ENCODE data around the gene VILL.
"Not testable (repeated sequence)": the region's sequence is repeated elsewhere in the genome, so short reads cannot be mapped to it uniquely, and the experiment has no call there.

The VILL gene

DNA sequence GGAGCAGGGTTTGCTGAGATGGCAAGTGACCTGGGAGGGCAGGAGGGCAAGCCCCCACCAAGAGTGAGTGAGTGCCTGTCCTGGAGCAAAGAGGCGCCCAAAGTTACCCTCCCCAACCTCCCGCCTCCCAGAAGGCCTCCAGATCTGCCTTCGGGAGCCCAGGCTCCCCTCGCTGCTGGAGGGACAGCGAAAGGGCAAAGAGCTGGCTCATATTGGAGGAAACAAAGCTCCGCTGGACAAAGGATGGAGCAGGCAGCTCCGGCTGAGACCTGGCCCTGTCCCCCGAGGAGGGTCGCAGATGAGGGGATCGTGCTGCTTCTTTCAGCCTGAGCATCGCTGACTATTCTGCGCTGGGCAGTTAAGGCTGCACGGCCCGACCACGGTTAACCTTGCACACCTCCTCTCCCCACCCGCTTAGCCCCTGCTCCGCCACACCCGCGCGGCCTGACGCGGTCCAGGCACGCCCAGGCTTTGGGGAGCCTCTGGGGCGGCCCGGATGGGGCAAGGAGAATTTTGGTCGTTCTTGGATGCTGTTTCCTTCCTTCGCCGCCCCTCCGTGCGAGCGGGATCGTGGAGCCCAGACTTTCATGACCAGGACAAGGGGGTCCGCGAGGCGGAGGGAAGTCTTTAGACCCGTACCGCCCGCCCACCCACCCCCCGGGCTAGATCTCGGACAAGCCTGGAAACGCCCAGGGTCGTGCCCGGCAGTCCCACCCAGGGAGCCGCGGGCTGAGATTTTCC, 38.2 kb downstream of the VILL start:
- DNase-seq, result peak in 3 of 10 donors; percentile 61 to 75 (median 68)
- intact Hi-C loops (cut with DNase I), result no loop called here

- peak in 6 of 10 donors; percentile 47 to 88 (median 72) for DNase-seq
- intact Hi-C loops (cut with DNase I), result no loop called here
Observed at GRCh38 chr3:38029400-38030125, 39.0 kb downstream of the VILL start, which contains the start of gene PLCD1. Gene PLCD1, minus strand, starts transcription at chr3:38029642. Its CDS starts 103 bp downstream, at chr3:38029539.

- intact Hi-C loops (cut with DNase I), result no loop called here
- peak in 3 of 10 donors; percentile 33 to 43 (median 38) for DNase-seq
Observed at GRCh38 chr3:38030126-38031021, 39.8 kb downstream of the VILL start.

- DNase-seq, result peak in 2 of 10 donors; percentile 72 to 85
- intact Hi-C loops (cut with DNase I), result no loop called here
Observed at GRCh38 chr3:38031022-38031994, 40.7 kb downstream of the VILL start.

DNA sequence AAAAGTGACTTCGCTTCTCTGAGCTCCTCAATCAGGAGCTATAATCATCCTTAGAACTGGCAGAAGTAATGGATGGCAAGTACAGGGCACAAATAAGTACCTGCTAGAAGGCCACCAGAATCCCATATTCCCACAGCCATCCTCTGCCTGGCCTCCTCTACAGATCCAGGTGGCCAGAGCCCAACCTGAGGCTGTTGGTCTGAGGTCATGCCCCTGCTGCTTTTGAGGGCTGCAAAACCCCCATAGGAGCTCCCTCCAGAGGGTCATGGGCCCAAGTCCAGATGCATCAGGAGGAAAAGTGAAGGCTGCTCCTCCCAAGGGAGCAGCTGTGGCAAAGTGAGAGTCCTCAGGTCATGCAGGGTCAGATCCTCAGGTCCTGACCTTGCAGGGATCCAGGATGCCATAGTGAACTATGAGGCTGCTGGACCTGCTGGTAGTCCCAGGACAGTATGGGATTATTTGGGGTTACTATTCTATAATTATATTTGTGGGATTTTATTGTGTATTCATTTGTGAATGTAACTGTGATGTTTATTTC, 41.8 kb downstream of the VILL start:
- intact Hi-C loops (cut with DNase I), result no loop called here
- peak in 2 of 10 donors; percentile 7 to 46 for DNase-seq

DNA sequence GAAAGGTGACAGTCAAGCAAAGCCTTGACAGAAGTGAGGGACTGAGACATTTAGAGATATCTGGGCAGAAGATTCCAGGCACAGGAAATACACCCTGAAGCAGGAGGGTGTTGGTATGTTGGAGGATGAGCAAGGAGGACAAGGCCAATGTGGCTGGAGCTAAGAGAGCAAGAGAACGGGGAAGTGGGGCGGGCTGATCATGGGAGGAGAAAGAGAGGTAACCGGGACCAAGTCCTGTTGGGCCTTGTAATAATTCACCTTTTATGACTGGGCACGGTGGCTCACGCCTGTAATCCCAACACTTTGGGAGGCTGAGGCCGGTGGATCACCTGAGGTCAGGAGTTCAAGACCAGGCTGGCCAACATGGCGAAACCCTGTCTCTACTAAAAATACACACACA, 43.0 kb downstream of the VILL start:
- intact Hi-C loops (cut with DNase I), result not testable (repeated sequence)
- DNase-seq, result peak in 2 of 10 donors; percentile 11 to 24

GRCh38 chr3:38034335-38034734, 43.7 kb downstream of the VILL start:
- DNase-seq, result peak in 1 of 10 donors; percentile 36
- intact Hi-C loops (cut with DNase I), result not testable (repeated sequence)

DNA sequence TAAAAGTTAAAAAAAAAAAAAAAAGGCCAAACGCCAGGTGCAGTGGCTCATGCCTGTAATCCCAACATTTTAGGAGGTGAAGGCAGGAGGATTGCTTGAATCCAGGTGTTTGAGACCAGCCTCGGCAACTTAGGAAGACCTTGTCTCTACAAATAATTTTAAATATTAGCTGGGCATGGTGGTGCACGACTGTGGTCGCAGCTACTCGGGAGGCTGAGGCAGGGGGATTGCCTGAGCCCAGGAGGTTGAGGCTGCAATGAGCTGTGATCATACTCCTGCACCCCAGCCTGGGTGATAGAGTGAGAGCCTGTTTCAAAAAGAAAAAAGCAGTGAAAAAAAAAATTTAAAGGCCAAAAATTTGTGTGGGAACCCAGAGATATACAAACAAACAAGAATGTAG, 45.7 kb downstream of the VILL start:
- intact Hi-C loops (cut with DNase I), result no loop called here
- peak in 1 of 10 donors; percentile 41 for DNase-seq

GRCh38 chr3:38036906-38037305, 46.3 kb downstream of the VILL start:
- intact Hi-C loops (cut with DNase I), result no loop called here
- DNase-seq, result peak in 2 of 10 donors; percentile 33 to 54

- intact Hi-C loops (cut with DNase I), result no loop called here
- peak in 1 of 10 donors; percentile 1 for DNase-seq
Observed at GRCh38 chr3:38038447-38038911, 47.9 kb downstream of the VILL start.

GRCh38 chr3:38039101-38039898, 48.7 kb downstream of the VILL start, which contains the start of gene DLEC1:
Gene DLEC1, plus strand, starts transcription at chr3:38039208. Its CDS starts 18 bp downstream, at chr3:38039226.
- intact Hi-C loops (cut with DNase I), result no loop called here
- DNase-seq, result peak in 4 of 10 donors; percentile 2 to 90 (median 32)

DNA sequence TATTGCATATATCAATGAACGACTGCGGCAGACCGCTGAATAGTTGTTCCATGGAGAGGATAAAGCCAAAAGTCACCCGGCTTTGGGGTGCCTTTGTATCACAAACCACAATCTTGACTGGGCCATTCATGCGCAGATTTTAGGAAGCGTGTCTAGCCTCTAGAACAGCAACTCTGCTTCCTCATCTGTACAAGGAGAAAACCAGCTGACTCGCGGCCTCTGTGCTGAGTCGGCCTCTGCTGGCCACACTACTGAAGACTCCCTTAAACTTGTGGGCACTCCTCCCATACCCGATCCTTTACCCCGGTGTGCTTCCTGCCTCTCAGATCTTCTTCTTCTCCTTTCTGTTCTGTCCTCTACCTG, 49.3 kb downstream of the VILL start:
- intact Hi-C loops (cut with DNase I), result no loop called here
- peak in 7 of 10 donors; percentile 38 to 93 (median 60) for DNase-seq

DNA sequence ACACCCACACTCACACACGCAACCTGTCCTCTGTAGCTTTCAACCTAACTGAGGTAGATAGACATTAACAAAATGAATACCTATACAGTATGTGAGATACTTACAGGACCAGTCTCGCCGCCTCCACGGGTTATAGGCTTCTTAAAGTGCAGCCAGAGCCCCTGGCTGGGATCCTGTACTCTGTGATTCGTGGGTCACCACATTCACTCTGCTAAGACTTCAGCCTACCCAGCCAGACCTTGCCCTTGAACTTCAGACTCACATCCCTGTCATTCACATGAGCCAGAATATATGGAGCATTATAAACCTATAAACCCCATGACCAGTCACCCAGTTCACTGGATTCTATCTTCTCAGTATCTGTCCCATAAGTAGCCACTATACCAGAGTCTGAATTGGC, 49.8 kb downstream of the VILL start:
- peak in 2 of 10 donors; percentile 47 to 66 for DNase-seq
- intact Hi-C loops (cut with DNase I), result no loop called here

DNA sequence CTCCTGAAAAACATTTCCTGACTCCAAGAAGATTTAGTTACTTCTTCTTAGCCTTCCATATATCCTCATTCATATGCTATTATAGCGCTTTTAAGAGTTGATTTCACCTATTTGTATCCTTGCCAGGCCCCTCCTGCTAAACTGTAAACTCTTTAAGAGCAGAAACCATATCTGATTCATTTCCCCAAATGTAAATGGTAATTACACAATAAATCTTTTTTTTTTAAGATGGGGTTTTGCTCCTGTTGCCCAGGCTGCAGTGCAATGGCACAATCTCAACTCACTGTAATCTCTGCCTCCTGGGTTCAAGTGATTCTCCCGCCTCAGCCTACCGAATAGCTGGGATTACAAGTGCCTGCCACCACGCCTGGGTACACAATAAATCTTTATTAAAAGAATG, 52.9 kb downstream of the VILL start:
- DNase-seq, result peak in 1 of 10 donors; percentile 19
- intact Hi-C loops (cut with DNase I), result no loop called here

- intact Hi-C loops (cut with DNase I), result no loop called here
- peak in 1 of 10 donors; percentile 6 for DNase-seq
Observed at GRCh38 chr3:38046027-38046426, 55.4 kb downstream of the VILL start.

GRCh38 chr3:38046821-38047220, 56.2 kb downstream of the VILL start:
- intact Hi-C loops (cut with DNase I), result no loop called here

GRCh38 chr3:38047896-38048295, 57.3 kb downstream of the VILL start:
- intact Hi-C loops (cut with DNase I), result no loop called here
- no peak for DNase-seq

More at GRCh38 chr3:38046821-38047220, 56.2 kb downstream of the VILL start:
- no peak for DNase-seq
